ENCODE measurements around the gene FSTL4.
A peak's percentile ranks its signal among the peaks of the same experiment; 100 is the strongest.

Gene FSTL4

DNA sequence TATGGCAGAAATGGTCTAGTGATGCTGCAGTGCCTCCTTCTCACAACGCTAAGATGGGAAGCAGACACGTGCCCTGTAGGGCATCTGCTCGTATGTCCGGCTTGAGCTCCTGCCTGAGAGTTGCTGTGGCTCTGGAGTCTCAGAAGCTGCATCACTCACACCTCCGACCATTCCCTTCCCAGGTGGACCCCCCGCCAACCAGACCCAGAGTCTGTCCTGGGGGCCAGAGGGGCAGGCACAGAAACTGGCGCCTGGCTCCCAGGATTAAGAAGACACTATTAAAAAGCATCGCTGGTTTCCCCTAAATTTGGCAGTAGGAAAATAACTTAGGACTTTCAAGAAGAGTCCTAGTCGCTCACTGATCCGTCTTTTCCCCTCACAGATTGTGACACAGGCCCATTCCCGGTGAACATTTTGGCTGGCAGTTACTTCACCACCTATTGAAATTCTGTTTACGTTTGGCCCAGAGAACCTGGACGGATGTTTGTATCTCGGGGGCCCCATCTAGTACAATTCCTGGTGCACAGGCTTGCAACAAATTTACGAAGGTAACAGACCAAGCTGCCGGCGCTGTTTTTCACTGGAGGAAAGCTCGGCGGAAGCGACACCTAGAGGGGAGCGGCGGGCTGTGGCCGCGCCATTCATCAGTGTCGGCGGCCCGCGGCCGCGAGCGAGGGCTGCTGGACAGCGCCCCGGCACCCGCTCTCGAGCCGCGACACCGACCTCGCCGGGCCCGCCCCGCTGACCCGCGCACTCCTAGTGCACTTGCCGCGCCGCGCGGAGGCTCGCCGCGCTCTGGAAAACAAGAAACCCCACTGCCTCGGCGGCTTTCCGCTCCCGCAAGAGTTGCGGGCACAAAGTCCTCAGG lies 1.6 kb downstream of the FSTL4 start:
- DNase-seq (ENCODE audit: low read depth in 2 of 2): peak; percentile 29 to 33

DNA sequence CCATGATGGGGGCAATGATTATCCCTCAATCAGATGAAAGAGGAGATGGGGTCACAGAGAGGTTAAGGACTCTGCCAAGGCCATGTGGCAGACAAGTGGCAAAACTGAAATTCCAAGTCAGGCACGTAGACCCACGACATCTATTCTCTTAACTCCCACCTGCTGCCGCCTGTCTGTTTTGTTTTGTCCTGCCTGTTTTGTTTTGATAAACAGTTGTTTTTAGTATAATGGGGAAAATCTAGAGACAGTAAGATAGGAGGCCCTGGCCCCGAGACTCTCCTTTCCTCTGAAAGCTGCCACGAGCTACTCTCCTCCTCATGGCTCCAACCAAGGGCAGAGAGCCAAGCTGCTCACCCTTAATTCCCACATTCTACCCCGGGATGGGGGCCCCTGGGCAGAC lies 4.9 kb downstream of the FSTL4 start:
- no peak for DNase-seq (ENCODE audit: low read depth in 2 of 2)

DNA sequence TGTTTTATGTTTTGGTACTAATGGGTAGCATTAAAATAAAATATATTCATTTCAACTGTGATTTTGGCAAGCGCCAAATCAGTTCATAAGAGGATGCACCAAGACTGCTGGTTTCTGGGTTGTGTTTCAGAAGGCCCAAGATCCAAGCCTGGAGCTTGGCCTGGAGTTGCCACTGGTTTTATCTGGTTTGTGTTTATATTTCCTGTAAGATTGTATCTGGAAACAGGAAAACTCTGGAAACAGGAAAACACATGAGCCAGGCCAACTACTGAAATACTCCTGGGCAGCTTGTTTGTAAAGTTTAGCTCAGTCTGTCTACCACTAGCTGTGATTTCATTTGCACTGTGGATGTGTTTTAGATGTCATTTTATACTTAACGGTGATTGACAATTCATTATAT lies 5.5 kb downstream of the FSTL4 start:
- DNase-seq (ENCODE audit: low read depth in 2 of 2): no peak

DNA sequence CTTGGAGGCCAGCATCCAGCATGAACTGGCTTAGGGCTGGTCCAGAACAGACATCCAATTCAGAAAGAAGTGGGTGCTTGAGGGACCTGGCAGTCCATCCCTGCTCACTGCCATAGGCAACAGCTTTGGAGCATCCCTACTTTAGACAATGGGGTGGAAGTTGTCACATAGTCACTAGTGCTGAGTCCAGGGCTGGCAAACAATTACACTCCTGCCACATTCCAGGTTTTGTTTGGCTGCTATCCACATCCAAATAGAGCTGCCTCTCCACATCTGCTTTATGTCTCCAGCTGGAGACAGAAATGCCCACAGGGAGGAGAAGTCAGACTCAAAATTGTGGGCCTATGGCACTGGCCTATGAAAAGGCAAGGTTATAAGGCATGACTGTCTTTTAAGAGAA lies 7.0 kb downstream of the FSTL4 start:
- DNase-seq (ENCODE audit: low read depth in 2 of 2): no peak

DNA sequence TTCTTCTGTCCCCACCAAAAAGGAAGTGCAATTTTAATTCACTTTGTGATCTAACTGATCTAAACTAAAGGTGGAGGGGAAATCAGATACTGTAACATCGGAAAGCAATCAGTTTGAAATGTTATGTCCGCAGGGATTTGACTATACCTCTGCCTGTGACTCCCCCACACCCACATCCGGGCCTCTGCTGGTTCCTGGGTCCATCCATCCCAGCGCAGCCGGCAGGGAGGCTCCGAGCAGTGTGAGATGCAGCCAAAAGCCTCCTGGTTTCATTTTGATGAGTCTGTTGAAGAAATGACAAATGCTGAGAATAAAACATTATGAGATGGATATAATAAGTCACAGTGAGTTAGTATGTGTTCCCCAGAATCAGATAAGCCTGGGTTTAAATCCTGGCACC lies 8.6 kb downstream of the FSTL4 start:
- DNase-seq (ENCODE audit: low read depth in 2 of 2): no peak

DNA sequence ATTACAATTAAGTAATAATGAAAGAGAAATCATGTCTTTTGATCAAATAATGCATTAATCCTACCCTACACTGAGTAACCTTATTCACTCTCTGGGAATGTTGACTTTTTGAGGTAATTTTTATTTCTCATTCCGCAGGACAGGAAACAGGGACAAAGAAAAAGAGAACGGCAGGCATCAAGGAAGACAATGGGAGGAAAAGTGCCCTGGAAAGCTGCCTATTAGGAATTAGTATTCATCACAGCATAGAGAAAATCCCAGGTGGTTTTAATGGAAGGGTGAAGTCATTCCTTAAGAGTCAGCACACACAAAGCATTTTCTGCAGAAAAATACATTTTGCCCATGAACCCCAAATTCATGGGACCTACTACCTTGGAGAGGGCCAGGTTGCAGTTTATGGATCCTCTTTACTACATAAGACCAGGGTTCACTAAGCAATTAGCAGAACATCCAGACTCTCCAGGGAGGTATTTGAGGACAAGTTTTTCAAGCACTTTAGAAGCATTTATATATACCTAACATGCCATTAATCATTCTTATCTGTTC lies 9.4 kb downstream of the FSTL4 start:
- no peak for DNase-seq (ENCODE audit: low read depth in 2 of 2)

DNA sequence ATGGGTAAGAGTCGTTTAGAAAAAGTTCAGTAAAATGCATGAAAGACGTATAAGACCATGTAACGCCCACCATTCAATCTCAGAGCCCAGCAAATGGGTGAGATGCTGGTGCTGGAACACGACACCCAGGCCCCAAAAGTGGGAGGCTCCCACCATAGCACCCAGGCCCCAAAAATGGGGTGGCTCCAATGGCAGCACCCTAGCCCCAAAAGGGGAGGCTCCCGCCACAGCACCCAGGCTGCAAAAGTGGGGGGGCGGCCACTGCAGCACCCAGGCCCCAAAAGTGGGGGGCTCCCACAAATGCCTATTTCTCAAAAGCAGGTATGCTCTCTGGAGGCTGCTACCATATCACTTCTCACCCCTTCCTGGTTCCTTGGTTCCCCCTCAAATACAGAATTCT lies 12.7 kb downstream of the FSTL4 start:
- DNase-seq (ENCODE audit: low read depth in 2 of 2): no peak

DNA sequence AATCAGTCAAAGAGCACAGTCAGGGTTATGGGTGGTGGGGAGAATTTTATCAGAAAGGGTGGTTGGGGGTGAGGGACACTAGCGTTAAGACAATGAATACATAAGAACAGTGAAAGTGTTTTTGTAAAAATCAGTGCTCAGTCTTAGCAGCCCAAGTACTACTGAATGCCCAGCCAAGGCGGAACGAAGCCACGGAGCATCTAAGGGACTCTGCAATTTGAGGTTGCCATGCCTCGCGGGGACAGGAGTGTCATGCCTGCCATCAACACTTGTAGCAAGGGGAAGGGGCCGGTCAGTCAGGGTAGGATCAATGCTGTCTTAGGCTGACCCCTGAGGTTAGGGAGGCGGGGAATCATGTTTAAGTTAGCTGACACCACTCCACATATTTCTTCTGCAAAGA lies 13.3 kb downstream of the FSTL4 start:
- no peak for DNase-seq (ENCODE audit: low read depth in 2 of 2)

DNA sequence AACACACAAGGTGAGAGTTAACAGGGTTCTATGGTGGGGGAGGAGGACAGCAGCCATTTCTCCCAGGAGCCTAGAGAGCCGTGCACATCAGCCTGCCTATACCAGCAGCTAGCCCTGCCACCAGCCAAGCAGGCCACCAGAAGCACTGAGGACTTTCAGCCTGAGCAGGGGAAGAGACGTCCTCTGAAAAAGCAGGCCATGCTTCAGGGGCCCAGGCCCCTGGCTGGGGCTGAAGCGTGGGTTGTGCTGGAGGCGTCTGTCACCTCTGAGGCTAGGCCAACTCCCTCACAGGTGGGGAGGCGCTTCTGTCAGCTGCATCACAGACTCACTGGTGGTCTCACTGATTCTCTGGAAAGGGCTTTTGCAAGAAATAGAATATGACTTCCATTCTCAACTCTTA lies 16.3 kb downstream of the FSTL4 start:
- DNase-seq (ENCODE audit: low read depth in 2 of 2): no peak

DNA sequence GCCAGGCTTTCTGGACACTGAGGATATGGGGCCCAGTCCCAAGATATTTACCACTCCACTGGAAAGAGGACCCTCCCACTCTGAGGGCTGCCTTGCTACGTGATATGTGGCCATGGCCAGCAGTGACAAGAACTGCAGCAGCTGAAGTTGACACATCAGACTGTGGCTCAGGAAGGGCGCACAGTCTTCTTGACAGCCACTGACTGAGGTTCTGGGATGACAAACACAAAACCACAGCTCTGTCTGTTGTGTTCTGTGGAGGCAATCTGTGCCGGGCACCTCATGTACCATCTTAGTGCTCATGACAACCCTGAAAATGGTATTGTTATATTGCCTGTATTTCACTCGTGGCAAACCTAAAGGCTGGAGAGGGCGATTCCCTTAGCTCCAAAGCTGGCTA lies 16.9 kb downstream of the FSTL4 start:
- DNase-seq (ENCODE audit: low read depth in 2 of 2): no peak

DNA sequence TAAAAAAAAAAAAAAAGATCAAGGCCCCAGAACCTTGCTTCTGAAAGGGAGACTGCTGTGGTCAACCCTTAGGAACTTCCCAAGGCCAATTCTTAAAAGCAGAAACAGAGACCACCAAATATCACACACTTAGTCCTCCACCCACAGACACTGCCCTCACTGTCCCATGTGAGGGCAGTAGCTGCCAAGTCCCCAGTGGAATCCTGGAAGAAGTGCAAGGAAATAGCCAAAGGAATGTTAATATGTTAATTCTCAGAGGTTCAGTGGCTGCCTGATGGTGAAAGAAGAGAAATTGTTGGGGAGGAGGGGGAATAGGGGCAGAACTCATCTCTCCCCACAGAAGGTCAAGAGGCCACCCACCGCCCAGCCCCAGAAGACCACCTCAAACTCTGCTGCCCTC lies 23.1 kb downstream of the FSTL4 start:
- no peak for DNase-seq (ENCODE audit: low read depth in 2 of 2)

DNA sequence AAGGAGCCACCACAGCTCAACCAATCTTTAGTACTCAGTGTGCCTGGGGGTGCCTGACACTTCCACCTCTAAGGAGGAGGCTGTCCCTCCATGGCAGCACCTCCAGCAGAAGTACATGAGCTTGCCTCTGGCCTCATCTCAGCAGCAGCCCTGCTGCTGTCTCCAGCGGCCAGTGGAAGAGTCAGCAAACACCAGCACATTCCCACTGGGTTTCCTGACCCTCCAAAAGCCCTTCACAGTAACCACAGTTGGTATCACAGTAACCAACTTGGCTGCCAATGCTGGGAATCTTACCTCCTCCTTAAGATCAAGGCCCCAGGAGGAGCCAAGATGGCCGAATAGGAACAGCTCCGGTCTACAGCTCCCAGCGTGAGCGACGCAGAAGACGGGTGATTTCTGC lies 29.4 kb downstream of the FSTL4 start:
- no peak for DNase-seq (ENCODE audit: low read depth in 2 of 2)

DNA sequence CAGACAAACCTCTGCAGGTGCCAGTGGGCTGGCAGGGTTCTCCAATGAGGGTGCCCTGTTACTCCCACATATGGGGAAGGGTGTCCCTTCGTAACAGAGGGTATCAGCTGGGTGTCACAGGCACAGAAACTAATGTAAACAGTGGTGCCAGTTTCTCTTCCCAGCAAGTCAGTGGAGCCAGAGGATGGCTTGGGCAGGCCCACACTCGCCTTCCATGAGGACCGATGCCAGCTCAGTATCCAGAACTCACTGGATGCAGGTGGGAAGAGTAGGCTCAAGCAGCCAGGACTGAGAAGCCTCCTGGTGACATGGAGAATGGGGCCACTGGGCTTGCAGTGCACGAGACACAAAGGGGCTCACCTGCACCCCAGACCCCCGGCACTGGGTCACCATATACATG lies 30.4 kb downstream of the FSTL4 start:
- no peak for DNase-seq (ENCODE audit: low read depth in 2 of 2)

DNA sequence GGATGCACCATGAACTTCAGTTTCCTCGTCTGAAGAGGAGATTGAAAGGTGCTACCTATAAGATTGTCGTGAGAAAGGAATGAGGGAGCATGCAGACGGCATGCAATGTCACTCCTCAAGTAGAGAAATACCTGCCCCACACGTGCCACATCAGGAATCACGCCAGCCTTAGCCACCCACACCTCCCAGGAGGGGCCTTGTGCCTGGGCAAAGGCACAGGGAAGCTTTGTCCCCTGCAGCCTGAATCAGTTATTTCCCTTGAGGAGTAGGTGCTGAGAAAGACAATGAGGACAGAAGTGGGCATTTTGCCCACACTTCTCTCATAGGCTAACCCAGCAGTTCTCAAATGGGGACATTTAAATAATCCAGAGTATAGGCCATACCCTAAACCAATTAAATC lies 31.0 kb downstream of the FSTL4 start:
- DNase-seq (ENCODE audit: low read depth in 2 of 2): no peak

DNA sequence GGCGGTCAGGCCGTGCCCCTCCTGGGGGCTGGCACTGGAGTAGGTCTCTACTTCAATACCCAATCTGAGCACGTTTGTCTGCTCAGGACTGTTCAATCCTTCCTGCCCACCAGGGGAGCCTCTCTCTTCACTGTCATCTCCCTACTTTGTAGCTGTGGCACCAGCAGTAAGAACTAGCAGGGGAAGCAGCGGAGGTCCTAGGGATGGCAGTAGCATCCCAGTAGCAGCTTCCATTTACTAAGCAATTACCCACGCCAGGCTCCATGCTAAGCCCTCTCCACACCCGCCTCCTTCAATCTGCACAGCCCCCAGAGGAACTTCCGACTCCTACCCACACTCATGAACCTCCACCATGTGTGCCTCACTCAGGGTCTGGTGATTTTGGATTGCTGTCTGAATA lies 31.7 kb downstream of the FSTL4 start:
- no peak for DNase-seq (ENCODE audit: low read depth in 2 of 2)

DNA sequence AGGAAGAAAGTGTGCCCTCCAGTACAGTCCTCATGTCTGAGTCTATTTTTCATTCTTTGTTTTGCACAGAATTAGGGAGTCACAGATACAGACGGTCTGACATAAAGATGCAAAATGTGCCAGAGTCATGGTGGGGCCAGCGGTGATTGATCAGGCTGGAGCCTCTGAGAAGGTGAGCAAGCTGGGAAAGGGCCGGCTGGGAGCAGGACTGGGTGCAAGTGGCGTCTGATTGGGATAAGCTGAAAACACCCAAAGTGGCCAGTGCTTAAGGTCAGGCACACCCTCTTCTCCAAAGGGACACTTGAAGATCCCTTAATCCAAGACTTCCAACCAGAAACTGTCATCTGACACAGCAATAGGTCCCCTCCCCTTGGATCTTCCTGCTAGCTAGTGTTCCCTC lies 32.6 kb downstream of the FSTL4 start:
- no peak for DNase-seq (ENCODE audit: low read depth in 2 of 2)

DNA sequence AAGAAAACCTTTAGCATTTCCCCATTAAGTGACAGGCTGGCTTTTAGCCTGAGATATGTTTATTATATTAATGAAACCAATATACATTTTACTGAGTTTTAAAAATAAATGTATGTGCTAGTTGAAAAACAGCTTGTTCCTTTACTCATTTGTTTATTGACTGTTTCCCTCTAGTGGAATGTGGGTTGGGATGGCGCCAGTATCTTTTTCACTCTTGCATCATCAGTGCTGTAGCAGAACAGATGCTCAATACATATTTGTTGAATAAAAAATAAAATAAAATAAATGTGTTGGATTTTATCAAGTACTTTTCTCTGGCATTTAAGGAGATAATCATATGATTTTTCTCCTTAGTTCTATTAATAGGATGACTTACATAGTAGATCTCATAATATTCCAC lies 43.0 kb downstream of the FSTL4 start:
- DNase-seq (ENCODE audit: low read depth in 2 of 2): no peak

DNA sequence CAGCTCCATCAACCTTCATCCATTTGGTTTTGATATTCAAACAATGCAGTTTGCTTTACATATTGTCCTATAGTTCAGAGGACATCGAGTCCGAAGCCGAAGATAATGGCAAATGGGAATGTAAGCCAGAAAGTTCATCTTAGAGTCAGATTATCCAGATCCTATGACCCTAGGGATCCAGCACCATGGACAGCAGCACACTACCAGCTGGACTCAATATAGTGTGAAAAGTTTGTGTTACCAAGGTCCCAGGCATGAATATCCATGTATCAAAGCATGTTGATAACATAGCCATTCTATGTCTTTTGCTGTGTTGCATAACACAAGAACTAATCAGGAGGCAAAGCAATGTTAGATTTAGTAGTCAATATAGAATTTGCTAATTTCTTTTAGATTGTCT lies 46.3 kb downstream of the FSTL4 start:
- peak in 1 of 2 donors; percentile 3 for DNase-seq (ENCODE audit: low read depth in 2 of 2)

DNA sequence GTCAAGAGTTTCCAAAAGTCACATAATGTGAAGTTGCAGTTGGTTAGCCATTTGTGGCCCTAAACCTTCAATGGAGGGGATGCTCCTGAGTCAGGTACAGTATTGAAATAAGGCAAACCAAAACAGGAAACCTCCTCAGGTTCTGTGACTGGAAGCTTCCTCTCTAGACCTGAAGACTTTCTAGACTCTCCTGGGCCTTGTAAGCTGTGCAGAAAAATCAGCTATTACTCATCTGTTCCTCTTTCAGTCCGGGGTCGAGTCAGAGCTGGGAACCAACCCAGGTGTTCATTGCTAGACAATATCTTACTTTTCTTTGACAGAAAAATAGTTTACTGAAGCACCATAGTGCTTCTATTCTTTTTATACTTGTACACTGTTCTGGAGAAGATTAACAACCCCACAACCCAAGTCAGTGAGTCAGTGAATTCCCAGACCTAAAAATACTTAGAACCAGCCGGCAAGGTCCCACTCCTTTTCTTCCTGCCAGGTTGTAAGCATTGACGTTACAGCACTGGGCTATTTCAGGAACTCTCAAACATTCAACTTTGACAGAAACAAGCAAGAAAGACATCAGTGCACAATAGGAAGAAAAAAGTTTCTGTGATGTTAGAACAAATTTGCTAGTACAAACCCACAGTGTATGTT lies 47.3 kb downstream of the FSTL4 start:
- DNase-seq (ENCODE audit: low read depth in 2 of 2): no peak

DNA sequence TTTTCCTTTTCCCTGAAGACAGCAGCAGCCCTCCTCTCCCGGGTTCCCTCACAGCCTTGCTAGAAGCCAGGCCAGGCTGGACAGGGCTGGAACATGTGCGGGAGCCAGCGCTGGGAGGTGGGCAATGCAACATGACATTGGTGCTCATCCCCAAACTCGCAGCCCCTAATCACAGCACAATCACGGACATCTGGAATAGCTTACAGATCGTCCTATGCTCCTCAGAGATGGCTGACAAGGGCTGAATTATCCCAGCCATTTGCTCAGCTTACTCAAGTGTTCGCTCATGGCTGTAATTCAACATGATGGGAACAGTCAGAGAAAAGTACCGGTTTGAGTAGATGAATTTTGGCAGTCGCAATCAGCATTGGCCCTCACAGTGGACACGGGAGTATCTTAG lies 49.8 kb downstream of the FSTL4 start:
- DNase-seq (ENCODE audit: low read depth in 2 of 2): no peak

DNA sequence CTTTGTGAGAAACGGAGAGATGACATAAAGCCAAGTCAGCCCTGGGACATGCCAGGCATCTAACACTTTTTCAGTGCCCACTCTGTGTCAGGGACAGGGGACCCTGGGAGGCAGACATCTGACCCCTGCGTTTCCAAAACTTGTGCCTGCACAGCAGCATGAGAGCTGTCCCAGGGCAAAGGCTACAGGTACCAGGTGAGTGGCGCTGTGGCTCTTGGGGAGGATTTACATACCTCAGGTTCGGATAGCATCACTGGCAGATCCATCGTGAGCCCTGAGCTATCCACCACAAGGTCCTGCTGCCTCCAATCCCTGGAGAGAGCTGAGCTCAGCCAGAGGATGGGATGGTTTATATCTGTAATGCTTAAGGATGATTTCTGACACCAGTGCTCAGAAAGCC lies 52.4 kb downstream of the FSTL4 start:
- DNase-seq (ENCODE audit: low read depth in 2 of 2): no peak

DNA sequence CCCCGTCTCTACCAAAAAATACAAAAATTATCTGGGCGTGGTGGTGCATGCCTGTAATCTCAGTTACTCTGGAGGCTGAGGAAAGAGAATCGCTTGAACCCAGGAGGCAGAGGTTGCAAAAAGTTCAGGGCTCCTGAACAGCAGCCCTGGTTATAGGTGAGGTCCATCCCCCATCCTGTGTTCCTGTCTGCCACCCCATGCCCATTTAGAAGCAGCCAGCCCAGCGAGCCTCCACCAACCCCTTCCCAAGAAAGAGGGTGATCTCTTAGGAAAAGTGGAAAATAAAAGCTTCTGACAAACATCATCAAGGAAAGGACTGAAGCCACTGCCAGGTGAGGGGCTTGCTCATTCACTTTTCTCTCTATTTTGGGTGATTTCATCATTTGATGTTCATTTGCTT lies 55.8 kb downstream of the FSTL4 start:
- no peak for DNase-seq (ENCODE audit: low read depth in 2 of 2)

DNA sequence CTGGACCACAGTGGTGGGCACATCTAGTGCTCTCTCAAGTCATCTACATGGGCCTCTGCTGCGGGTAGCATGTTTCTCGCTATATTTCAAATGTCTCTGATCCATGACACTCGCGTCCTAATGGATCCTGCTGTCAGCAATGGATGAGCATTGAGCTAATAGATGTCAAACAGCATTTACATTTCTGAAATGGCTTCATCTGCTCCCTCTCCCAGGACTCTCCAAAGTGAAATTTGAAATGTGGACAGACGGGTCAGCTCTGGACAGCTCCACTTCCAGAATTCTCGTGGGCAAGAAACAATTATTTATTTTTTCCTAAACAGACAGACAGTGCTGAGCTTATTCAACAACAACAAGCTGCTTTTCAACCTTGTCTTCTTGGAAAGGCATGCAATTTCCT lies 58.1 kb downstream of the FSTL4 start:
- DNase-seq (ENCODE audit: low read depth in 2 of 2): no peak
